ENCODE results near the gene FOXN3.
"Not testable (repeated sequence)": the region's sequence is repeated elsewhere in the genome, so short reads cannot be mapped to it uniquely, and the experiment has no call there.

FOXN3 gene

GRCh38 chr14:89131004-89131750, 285.9 kb downstream of the FOXN3 start:
- TF ChIP-seq POLR2A (IDR thresholded peaks at IDR 0.05; ENCODE audit: low read length) = no peak
- TF ChIP-seq GATA1 (IDR thresholded peaks at IDR 0.05; ENCODE audit: low read depth, low read length) = no peak
- DNase-seq = no peak

- TF ChIP-seq POLR2A (IDR thresholded peaks at IDR 0.05; ENCODE audit: low read length) = no peak
- TF ChIP-seq GATA1 (IDR thresholded peaks at IDR 0.05; ENCODE audit: low read depth, low read length) = no peak
- DNase-seq = no peak
Measured at GRCh38 chr14:89129570-89129969, 287.5 kb downstream of the FOXN3 start.

- no peak for DNase-seq
- TF ChIP-seq POLR2A (IDR thresholded peaks at IDR 0.05; ENCODE audit: low read length) (no peak), GATA1 (IDR thresholded peaks at IDR 0.05; ENCODE audit: low read depth, low read length) (no peak)
Measured at GRCh38 chr14:89128311-89129026, 288.6 kb downstream of the FOXN3 start.

- no peak for TF ChIP-seq GATA1 (IDR thresholded peaks at IDR 0.05; ENCODE audit: low read depth, low read length)
- TF ChIP-seq POLR2A (IDR thresholded peaks at IDR 0.05; ENCODE audit: low read length) = no peak
- no peak for DNase-seq
Measured at GRCh38 chr14:89126461-89126860, 290.6 kb downstream of the FOXN3 start.

- TF ChIP-seq GATA1 (IDR thresholded peaks at IDR 0.05; ENCODE audit: low read depth, low read length) (no peak), POLR2A (IDR thresholded peaks at IDR 0.05; ENCODE audit: low read length) (no peak)
- no peak for DNase-seq
Measured at GRCh38 chr14:89125216-89125615, 291.8 kb downstream of the FOXN3 start.

GRCh38 chr14:89123851-89124250, 293.2 kb downstream of the FOXN3 start:
- no peak for DNase-seq
- TF ChIP-seq POLR2A (IDR thresholded peaks at IDR 0.05; ENCODE audit: low read length) = no peak
- TF ChIP-seq GATA1 (IDR thresholded peaks at IDR 0.05; ENCODE audit: low read depth, low read length) = no peak

GRCh38 chr14:89123215-89123614, 293.8 kb downstream of the FOXN3 start:
- DNase-seq = no peak
- TF ChIP-seq GATA1 (IDR thresholded peaks at IDR 0.05; ENCODE audit: low read depth, low read length) (no peak), POLR2A (IDR thresholded peaks at IDR 0.05; ENCODE audit: low read length) (no peak)

GRCh38 chr14:89121968-89122620, 294.9 kb downstream of the FOXN3 start:
- TF ChIP-seq POLR2A (IDR thresholded peaks at IDR 0.05; ENCODE audit: low read length) = no peak
- no peak for TF ChIP-seq GATA1 (IDR thresholded peaks at IDR 0.05; ENCODE audit: low read depth, low read length)
- no peak for DNase-seq

- TF ChIP-seq GATA1 (IDR thresholded peaks at IDR 0.05; ENCODE audit: low read depth, low read length) = no peak
- TF ChIP-seq POLR2A (IDR thresholded peaks at IDR 0.05; ENCODE audit: low read length) = no peak
- DNase-seq = no peak
Measured at GRCh38 chr14:89117012-89117411, 300.0 kb downstream of the FOXN3 start.

GRCh38 chr14:89114109-89114508, 302.9 kb downstream of the FOXN3 start:
- TF ChIP-seq POLR2A (IDR thresholded peaks at IDR 0.05; ENCODE audit: low read length) = no peak
- no peak for TF ChIP-seq GATA1 (IDR thresholded peaks at IDR 0.05; ENCODE audit: low read depth, low read length)

GRCh38 chr14:89112720-89113119, 304.3 kb downstream of the FOXN3 start:
- DNase-seq = no peak
- no peak for TF ChIP-seq POLR2A (IDR thresholded peaks at IDR 0.05; ENCODE audit: low read length)
- TF ChIP-seq GATA1 (IDR thresholded peaks at IDR 0.05; ENCODE audit: low read depth, low read length) = no peak

More at GRCh38 chr14:89114109-89114508, 302.9 kb downstream of the FOXN3 start:
- no peak for DNase-seq

GRCh38 chr14:89111766-89112543, 305.1 kb downstream of the FOXN3 start:
- not testable (repeated sequence) for DNase-seq

GRCh38 chr14:89111232-89111631, 305.8 kb downstream of the FOXN3 start:
- DNase-seq = not testable (repeated sequence)

GRCh38 chr14:89110110-89110509, 306.9 kb downstream of the FOXN3 start:
- TF ChIP-seq POLR2A (IDR thresholded peaks at IDR 0.05; ENCODE audit: low read length) (no peak), GATA1 (IDR thresholded peaks at IDR 0.05; ENCODE audit: low read depth, low read length) (no peak)
- no peak for DNase-seq

All from erythroblast (primary cell).